H1 (cell line): ENCODE measurements around the gene FNDC3A.

ENCODE experiments used
- KDM1A ChIP-seq: fragments of 200-600, 300-600 bp; sonication (generic); IDR thresholded peaks from 2 replicates; pipeline ENCODE4 v1.7.1; 2016; ENCODE audit warnings: mild to moderate bottlenecking, low read length, borderline replicate concordance
- NANOG ChIP-seq: IDR thresholded peaks from 2 replicates; pipeline ENCODE4 v1.6.1; 2011; ENCODE audit warnings: low read length, low read depth, mild to moderate bottlenecking, inconsistent platforms; ENCODE audit not compliant: insufficient read depth, poor library complexity, severe bottlenecking
- TF ChIP-seq, protein P1 (sequence below), 3 experiments: IDR thresholded peaks; 1 replicate in 2 of 3; 2 replicates in 1 of 3; pipeline versions ENCODE4 v1.5.1 to v1.6.1; 2011; ENCODE audit warnings: low read length in 3 of 3, mild to moderate bottlenecking in 3 of 3, inconsistent platforms in 2 of 3, low read depth in 1 of 3, moderate library complexity in 1 of 3; ENCODE audit not compliant: insufficient read depth in 1 of 3; ENCODE audit errors: control extremely low read depth in 1 of 3
- TF ChIP-seq, protein P2 (sequence below): IDR thresholded peaks from 2 replicates; pipeline ENCODE4 v1.6.1; 2012; ENCODE audit warnings: low read length, inconsistent platforms

DNA sequence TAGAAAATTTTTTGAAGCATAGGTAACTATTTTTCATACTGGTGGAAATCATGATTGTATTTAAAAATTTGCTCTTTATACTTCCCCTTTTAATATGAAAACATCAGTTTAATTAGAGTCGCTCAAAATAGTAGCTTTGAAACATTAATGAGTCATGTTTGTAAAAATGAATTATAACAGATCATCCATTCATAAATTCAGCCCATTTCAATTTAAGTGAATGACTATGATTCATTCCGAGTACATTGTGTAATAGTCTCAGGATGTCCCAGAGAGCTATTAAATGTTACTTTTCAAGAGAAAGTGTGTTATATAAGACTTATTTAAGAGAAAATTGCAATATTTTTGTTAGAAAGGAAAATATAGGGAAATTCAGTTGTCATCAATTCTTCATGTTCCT, 111.0 kb downstream of the FNDC3A start:
- TF ChIP-seq, protein P1, sequence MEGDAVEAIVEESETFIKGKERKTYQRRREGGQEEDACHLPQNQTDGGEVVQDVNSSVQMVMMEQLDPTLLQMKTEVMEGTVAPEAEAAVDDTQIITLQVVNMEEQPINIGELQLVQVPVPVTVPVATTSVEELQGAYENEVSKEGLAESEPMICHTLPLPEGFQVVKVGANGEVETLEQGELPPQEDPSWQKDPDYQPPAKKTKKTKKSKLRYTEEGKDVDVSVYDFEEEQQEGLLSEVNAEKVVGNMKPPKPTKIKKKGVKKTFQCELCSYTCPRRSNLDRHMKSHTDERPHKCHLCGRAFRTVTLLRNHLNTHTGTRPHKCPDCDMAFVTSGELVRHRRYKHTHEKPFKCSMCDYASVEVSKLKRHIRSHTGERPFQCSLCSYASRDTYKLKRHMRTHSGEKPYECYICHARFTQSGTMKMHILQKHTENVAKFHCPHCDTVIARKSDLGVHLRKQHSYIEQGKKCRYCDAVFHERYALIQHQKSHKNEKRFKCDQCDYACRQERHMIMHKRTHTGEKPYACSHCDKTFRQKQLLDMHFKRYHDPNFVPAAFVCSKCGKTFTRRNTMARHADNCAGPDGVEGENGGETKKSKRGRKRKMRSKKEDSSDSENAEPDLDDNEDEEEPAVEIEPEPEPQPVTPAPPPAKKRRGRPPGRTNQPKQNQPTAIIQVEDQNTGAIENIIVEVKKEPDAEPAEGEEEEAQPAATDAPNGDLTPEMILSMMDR (IDR thresholded peaks at IDR 0.05; ENCODE audit: control extremely low read depth in 1 of 3, insufficient read depth in 1 of 3, low read depth in 1 of 3, low read length in 3 of 3) = no peak
- TF ChIP-seq NANOG = no peak
- no peak for TF ChIP-seq KDM1A
- TF ChIP-seq, protein P2, sequence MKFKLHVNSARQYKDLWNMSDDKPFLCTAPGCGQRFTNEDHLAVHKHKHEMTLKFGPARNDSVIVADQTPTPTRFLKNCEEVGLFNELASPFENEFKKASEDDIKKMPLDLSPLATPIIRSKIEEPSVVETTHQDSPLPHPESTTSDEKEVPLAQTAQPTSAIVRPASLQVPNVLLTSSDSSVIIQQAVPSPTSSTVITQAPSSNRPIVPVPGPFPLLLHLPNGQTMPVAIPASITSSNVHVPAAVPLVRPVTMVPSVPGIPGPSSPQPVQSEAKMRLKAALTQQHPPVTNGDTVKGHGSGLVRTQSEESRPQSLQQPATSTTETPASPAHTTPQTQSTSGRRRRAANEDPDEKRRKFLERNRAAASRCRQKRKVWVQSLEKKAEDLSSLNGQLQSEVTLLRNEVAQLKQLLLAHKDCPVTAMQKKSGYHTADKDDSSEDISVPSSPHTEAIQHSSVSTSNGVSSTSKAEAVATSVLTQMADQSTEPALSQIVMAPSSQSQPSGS = no peak
